Measurements from ENCODE around the gene MCM6. TPM values are rescaled to one million over a fixed set of nuclear protein-coding genes. Genes with fewer than 3 reads are reported as not detected.
"Not testable (repeated sequence)": the region's sequence is repeated elsewhere in the genome, so short reads cannot be mapped to it uniquely, and the experiment has no call there.

Gene MCM6
- total and polyA plus RNA-seq, 4 donors, result 5.0 to 17.9 (median 9.3) TPM

GRCh38 chr2:135903650-135904049, 27.4 kb upstream of the MCM6 start:
- Histone ChIP-seq H3K27ac (ENCODE audit: low read depth in 1 of 2, low read length in 2 of 2) (no peak overlapping the region), H3K36me3 (ENCODE audit: control insufficient read depth in 1 of 2, insufficient read depth in 2 of 2, low read length in 1 of 2) (peaks cover 0 to 1% of the 10 kb centered on the region in 2 donors), H3K4me3 (ENCODE audit: low read length in 2 of 2) (no peak overlapping the region), H3K9me3 (ENCODE audit: control insufficient read depth, low read length) (no peaks in the 10 kb centered on the region), H3K27me3 (ENCODE audit: control insufficient read depth in 1 of 2, insufficient read depth in 2 of 2, low read length in 1 of 2) (no peaks in the 10 kb centered on the region), H3K4me1 (ENCODE audit: control insufficient read depth in 1 of 2, insufficient read depth in 2 of 2, low read length in 2 of 2) (no peaks in the 10 kb centered on the region)
- intact Hi-C loops (cut with DNase I), result no loop called here
- ATAC-seq (ENCODE audit: low FRiP score), result no peak
- DNase-seq, result no peak
- 75 to 77% methylated on average over 3 of the region's 3 CpGs for WGBS, 2 donors

GRCh38 chr2:135899567-135899966, 23.3 kb upstream of the MCM6 start:
- Histone ChIP-seq H3K4me1 (ENCODE audit: control insufficient read depth in 1 of 2, insufficient read depth in 2 of 2, low read length in 2 of 2) (no peaks in the 10 kb centered on the region), H3K36me3 (ENCODE audit: control insufficient read depth in 1 of 2, insufficient read depth in 2 of 2, low read length in 1 of 2) (peaks cover 0 to 1% of the 10 kb centered on the region in 2 donors), H3K27me3 (ENCODE audit: control insufficient read depth in 1 of 2, insufficient read depth in 2 of 2, low read length in 1 of 2) (no peaks in the 10 kb centered on the region), H3K9me3 (ENCODE audit: control insufficient read depth, low read length) (no peaks in the 10 kb centered on the region), H3K27ac (ENCODE audit: low read depth in 1 of 2, low read length in 2 of 2) (no peak overlapping the region), H3K4me3 (ENCODE audit: low read length in 2 of 2) (no peak overlapping the region)
- intact Hi-C loops (cut with DNase I), result no loop called here
- ATAC-seq (ENCODE audit: low FRiP score), result no peak
- whole genome bisulfite sequencing, 2 donors, result 61 to 67% methylated on average over 4 of the region's 4 CpGs
- no peak for DNase-seq

DNA sequence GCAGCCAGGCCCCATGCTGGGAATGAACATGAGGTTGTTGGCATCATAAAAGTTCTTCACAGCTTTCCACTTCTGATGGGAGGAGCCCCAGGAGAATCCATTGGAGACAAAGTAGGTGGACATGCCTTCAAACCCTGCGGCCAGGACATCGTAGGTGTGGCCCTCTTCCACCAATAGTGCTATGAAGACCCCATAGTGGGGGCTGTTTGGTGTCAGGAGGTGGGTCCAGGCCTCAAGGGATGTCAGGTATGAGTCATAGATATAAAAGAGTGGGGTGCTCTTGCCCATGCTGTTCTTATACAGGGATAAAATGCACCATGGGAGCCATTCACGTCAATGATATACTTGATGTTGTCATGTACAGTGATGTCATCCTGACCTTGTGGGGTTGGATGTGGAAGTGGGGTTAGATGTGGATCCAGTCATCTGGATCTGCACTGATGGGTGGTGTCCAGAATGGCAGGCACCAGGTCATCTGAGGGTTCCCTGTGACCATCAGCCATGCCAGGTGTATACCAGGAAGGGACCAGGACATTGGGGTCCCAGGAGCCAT, 22.1 kb upstream of the MCM6 start:
- ATAC-seq (ENCODE audit: low FRiP score) (no peak), DNase-seq (no peak)
- H3K9me3 ChIP-seq (ENCODE audit: control insufficient read depth, low read length), result no peaks in the 10 kb centered on the region
- no peaks in the 10 kb centered on the region for H3K27me3 ChIP-seq (ENCODE audit: control insufficient read depth in 1 of 2, insufficient read depth in 2 of 2, low read length in 1 of 2)
- intact Hi-C loops (cut with DNase I), result no loop called here
- no peak overlapping the region for H3K27ac ChIP-seq (ENCODE audit: low read depth in 1 of 2, low read length in 2 of 2)
- H3K4me3 ChIP-seq (ENCODE audit: low read length in 2 of 2), result no peak overlapping the region
- H3K4me1 ChIP-seq (ENCODE audit: control insufficient read depth in 1 of 2, insufficient read depth in 2 of 2, low read length in 2 of 2), result no peaks in the 10 kb centered on the region
- WGBS, 2 donors, result 94 to 97% methylated on average over 3 of the region's 3 CpGs
- peaks cover 0 to 1% of the 10 kb centered on the region in 2 donors for H3K36me3 ChIP-seq (ENCODE audit: control insufficient read depth in 1 of 2, insufficient read depth in 2 of 2, low read length in 1 of 2)

- 84 to 94% methylated on average over 1 of the region's 1 CpG for WGBS, 2 donors
- intact Hi-C loops (cut with DNase I), result no loop called here
- DNase-seq, result no peak
- Histone ChIP-seq H3K27ac (ENCODE audit: low read depth in 1 of 2, low read length in 2 of 2) (no peak overlapping the region), H3K36me3 (ENCODE audit: control insufficient read depth in 1 of 2, insufficient read depth in 2 of 2, low read length in 1 of 2) (peaks cover 0 to 1% of the 10 kb centered on the region in 2 donors), H3K9me3 (ENCODE audit: control insufficient read depth, low read length) (no peaks in the 10 kb centered on the region), H3K4me3 (ENCODE audit: low read length in 2 of 2) (no peak overlapping the region), H3K4me1 (ENCODE audit: control insufficient read depth in 1 of 2, insufficient read depth in 2 of 2, low read length in 2 of 2) (no peaks in the 10 kb centered on the region), H3K27me3 (ENCODE audit: control insufficient read depth in 1 of 2, insufficient read depth in 2 of 2, low read length in 1 of 2) (no peaks in the 10 kb centered on the region)
- ATAC-seq (ENCODE audit: low FRiP score), result no peak
Observed at GRCh38 chr2:135894930-135895329, 18.7 kb upstream of the MCM6 start.

DNA sequence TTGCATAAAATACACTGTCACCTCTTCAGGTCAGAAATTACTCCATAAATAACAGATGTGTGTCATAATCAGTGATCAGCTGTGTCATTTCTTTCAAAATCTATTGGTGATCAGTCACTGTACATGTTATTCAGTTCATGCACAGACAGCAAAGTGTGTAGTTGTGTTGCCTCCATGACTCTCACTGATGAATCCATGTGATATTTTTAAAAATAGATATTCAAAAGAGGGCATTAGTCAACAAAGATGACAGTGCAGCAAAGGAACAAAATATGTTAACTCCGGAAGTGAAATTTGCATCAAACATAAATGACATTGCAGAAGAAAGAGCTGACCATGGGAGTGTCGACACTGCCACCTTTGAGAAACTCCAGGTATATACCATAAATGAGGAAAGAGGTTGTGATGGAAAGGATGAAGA, 17.1 kb upstream of the MCM6 start:
- no peaks in the 10 kb centered on the region for H3K9me3 ChIP-seq (ENCODE audit: control insufficient read depth, low read length)
- no peak for DNase-seq
- no peaks in the 10 kb centered on the region for H3K27me3 ChIP-seq (ENCODE audit: control insufficient read depth in 1 of 2, insufficient read depth in 2 of 2, low read length in 1 of 2)
- no peaks in the 10 kb centered on the region for H3K36me3 ChIP-seq (ENCODE audit: control insufficient read depth in 1 of 2, insufficient read depth in 2 of 2, low read length in 1 of 2)
- H3K4me1 ChIP-seq (ENCODE audit: control insufficient read depth in 1 of 2, insufficient read depth in 2 of 2, low read length in 2 of 2), result no peaks in the 10 kb centered on the region
- ATAC-seq (ENCODE audit: low FRiP score), result no peak
- no peak overlapping the region for H3K27ac ChIP-seq (ENCODE audit: low read depth in 1 of 2, low read length in 2 of 2)
- 88 to 90% methylated on average over 2 of the region's 2 CpGs for WGBS, 2 donors
- H3K4me3 ChIP-seq (ENCODE audit: low read length in 2 of 2), result no peak overlapping the region
- intact Hi-C loops (cut with DNase I), result no loop called here

DNA sequence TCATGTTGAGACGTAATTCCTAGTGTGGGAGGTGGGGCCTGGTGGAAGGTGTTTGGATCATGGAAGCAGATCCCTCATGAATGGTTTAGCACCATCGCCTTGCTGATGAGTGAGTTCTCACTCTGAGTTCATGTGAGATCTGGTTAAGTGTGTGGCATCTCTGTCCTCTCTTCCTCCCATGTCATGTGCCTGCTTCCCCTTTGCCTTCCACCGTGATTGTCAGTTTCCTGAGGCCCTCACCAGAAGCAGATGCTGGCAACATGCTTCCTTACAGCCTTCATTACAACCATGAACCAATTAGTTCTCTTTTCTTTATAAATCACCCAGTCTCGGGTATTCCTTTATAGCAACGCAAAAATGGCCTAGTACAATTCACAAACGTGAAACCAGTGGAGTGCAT, 14.6 kb upstream of the MCM6 start:
- no peak for ATAC-seq (ENCODE audit: low FRiP score)
- Histone ChIP-seq H3K36me3 (ENCODE audit: control insufficient read depth in 1 of 2, insufficient read depth in 2 of 2, low read length in 1 of 2) (no peaks in the 10 kb centered on the region), H3K27me3 (ENCODE audit: control insufficient read depth in 1 of 2, insufficient read depth in 2 of 2, low read length in 1 of 2) (no peaks in the 10 kb centered on the region), H3K4me3 (ENCODE audit: low read length in 2 of 2) (no peak overlapping the region), H3K4me1 (ENCODE audit: control insufficient read depth in 1 of 2, insufficient read depth in 2 of 2, low read length in 2 of 2) (no peaks in the 10 kb centered on the region), H3K9me3 (ENCODE audit: control insufficient read depth, low read length) (no peaks in the 10 kb centered on the region), H3K27ac (ENCODE audit: low read depth in 1 of 2, low read length in 2 of 2) (no peak overlapping the region)
- intact Hi-C loops (cut with DNase I), result no loop called here
- no peak for DNase-seq
- 60 to 61% methylated on average over 6 of the region's 6 CpGs for WGBS, 2 donors

DNA sequence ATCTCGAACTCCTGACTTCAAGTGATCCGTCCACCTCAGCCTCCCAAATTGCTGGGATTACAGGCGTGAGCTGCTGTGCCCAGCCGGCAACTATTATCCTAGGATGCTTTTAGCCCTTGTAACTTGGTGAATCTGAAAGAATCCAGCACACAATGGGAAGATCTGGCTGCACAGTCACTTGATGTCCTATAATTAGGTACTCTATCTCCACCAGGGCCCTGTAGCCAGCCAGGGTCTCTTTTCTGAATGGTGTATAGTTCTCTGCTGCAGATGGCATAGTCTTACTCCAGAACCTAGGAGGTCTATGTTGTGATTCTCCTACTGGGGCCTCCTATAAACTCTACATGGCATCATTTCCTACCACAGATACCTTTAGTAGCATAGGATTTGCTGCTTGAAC, 13.9 kb upstream of the MCM6 start:
- no peaks in the 10 kb centered on the region for H3K27me3 ChIP-seq (ENCODE audit: control insufficient read depth in 1 of 2, insufficient read depth in 2 of 2, low read length in 1 of 2)
- H3K4me3 ChIP-seq (ENCODE audit: low read length in 2 of 2), result no peak overlapping the region
- no peak for ATAC-seq (ENCODE audit: low FRiP score)
- no peaks in the 10 kb centered on the region for H3K36me3 ChIP-seq (ENCODE audit: control insufficient read depth in 1 of 2, insufficient read depth in 2 of 2, low read length in 1 of 2)
- DNase-seq, result no peak
- 94 to 97% methylated on average over 4 of the region's 4 CpGs for WGBS, 2 donors
- no peaks in the 10 kb centered on the region for H3K4me1 ChIP-seq (ENCODE audit: control insufficient read depth in 1 of 2, insufficient read depth in 2 of 2, low read length in 2 of 2)
- intact Hi-C loops (cut with DNase I), result no loop called here
- H3K27ac ChIP-seq (ENCODE audit: low read depth in 1 of 2, low read length in 2 of 2), result no peak overlapping the region
- H3K9me3 ChIP-seq (ENCODE audit: control insufficient read depth, low read length), result no peaks in the 10 kb centered on the region

DNA sequence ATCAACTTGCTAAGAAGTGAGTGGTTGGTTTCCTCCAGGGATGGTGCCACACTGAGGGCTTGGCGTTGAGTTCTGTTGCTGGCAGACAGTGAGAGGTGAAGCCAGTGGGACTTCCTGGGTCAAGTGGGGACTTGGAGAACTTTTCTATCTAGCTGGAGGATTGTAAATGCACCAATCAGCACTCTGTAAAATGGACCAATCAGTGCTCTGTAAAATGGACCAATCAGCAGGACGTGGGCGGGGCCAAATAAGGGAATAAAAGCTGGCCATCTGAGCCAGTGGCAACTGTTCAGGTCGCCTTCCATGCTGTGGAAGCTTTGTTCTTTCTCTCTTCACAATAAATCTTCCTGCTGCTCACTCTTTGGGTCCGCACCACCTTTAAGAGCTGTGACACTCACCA, 12.3 kb upstream of the MCM6 start:
- H3K27ac ChIP-seq (ENCODE audit: low read depth in 1 of 2, low read length in 2 of 2); DNase-seq; H3K27me3 ChIP-seq (ENCODE audit: control insufficient read depth in 1 of 2, insufficient read depth in 2 of 2, low read length in 1 of 2); intact Hi-C loops (cut with DNase I); H3K4me3 ChIP-seq (ENCODE audit: low read length in 2 of 2); H3K9me3 ChIP-seq (ENCODE audit: control insufficient read depth, low read length); ATAC-seq (ENCODE audit: low FRiP score); H3K4me1 ChIP-seq (ENCODE audit: control insufficient read depth in 1 of 2, insufficient read depth in 2 of 2, low read length in 2 of 2); H3K36me3 ChIP-seq (ENCODE audit: control insufficient read depth in 1 of 2, insufficient read depth in 2 of 2, low read length in 1 of 2): not testable (repeated sequence)
- 76 to 85% methylated on average over 5 of the region's 5 CpGs for WGBS, 2 donors

DNA sequence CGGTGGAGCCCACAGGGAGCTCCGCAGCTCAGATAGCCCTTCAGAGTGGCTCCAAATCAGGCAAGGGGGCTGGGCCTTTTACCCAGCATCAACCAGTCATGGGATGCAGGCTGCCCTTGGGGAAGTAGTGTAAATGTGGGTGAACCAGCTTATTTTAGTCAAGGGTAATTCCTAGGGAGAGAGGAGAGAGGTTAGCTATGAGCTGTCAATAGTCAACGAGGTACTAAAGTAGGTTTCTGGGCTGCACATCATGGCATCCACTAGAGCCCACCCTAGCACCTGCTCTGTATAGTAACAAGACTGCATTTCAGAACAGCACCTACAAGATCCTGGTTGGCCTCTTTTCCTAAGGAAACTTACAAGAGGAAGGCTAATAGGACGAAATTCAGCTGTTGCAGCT, 9.5 kb upstream of the MCM6 start:
- intact Hi-C loops (cut with DNase I), result no loop called here
- H3K4me3 ChIP-seq (ENCODE audit: low read length in 2 of 2), result no peak overlapping the region
- 85 to 87% methylated on average over 4 of the region's 4 CpGs for WGBS, 2 donors
- H3K9me3 ChIP-seq (ENCODE audit: control insufficient read depth, low read length), result no peaks in the 10 kb centered on the region
- H3K27me3 ChIP-seq (ENCODE audit: control insufficient read depth in 1 of 2, insufficient read depth in 2 of 2, low read length in 1 of 2), result no peaks in the 10 kb centered on the region
- ATAC-seq (ENCODE audit: low FRiP score), result no peak
- H3K27ac ChIP-seq (ENCODE audit: low read depth in 1 of 2, low read length in 2 of 2), result no peak overlapping the region
- no peaks in the 10 kb centered on the region for H3K36me3 ChIP-seq (ENCODE audit: control insufficient read depth in 1 of 2, insufficient read depth in 2 of 2, low read length in 1 of 2)
- H3K4me1 ChIP-seq (ENCODE audit: control insufficient read depth in 1 of 2, insufficient read depth in 2 of 2, low read length in 2 of 2), result no peaks in the 10 kb centered on the region
- no peak for DNase-seq
